ENCODE measurements around the gene ATG4D.

- no peak for TF ChIP-seq TAF1 (IDR thresholded peaks at IDR 0.05; ENCODE audit: low read depth)
- TF ChIP-seq, protein P1, sequence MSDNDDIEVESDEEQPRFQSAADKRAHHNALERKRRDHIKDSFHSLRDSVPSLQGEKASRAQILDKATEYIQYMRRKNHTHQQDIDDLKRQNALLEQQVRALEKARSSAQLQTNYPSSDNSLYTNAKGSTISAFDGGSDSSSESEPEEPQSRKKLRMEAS (IDR thresholded peaks at IDR 0.05) = peak; percentile 45
Measured at GRCh38 chr19:10505583-10506229, 38.0 kb upstream of the ATG4D start.

All from Ishikawa (cell line).